Vagina (tissue), 2 donors: ENCODE measurements around the gene HEATR1.

ENCODE experiments used
- POLR2A ChIP-seq, 2 donors: fragments of 450-650 bp; IDR thresholded peaks; one replicate each; pipeline ENCODE4 v1.6.1; 2017; ENCODE audit warnings: antibody characterized with exemption in 2 of 2, mild to moderate bottlenecking in 2 of 2, moderate library complexity in 2 of 2
- POLR2AphosphoS5 ChIP-seq, 2 donors: sonication (generic); formaldehyde crosslinking; IDR thresholded peaks; one replicate each; pipeline ENCODE4 v1.9.0; 2017; ENCODE audit warnings: antibody characterized with exemption in 2 of 2, mild to moderate bottlenecking in 2 of 2, low read depth in 1 of 2; ENCODE audit not compliant: insufficient read depth in 1 of 2
- TF ChIP-seq, protein P1 (sequence below), 3 experiments: fragments of 450-650 bp in 2 of 3; fragments of 200-600 bp in 1 of 3; sonication (generic) in 1 of 3; IDR thresholded peaks; one replicate each; pipeline ENCODE4 v1.5.1; 2017 to 2019; ENCODE audit warnings: antibody characterized with exemption in 3 of 3, mild to moderate bottlenecking in 2 of 3, moderate library complexity in 2 of 3

DNA sequence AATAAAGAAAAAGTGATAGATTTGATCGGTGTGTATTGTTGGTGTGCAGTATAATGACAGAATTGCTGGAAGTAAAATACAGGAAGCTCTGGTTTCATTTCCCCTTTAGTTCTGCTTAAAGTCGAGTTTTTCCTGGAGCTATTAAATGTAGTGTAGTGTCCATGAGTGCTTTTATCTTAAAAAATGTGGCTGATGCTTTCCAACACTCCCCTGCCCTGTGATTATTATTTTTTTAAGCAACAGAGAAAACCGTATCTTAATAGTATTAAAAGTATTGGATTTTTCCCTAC is 79.5 kb downstream of the HEATR1 start:
- TF ChIP-seq, protein P1, sequence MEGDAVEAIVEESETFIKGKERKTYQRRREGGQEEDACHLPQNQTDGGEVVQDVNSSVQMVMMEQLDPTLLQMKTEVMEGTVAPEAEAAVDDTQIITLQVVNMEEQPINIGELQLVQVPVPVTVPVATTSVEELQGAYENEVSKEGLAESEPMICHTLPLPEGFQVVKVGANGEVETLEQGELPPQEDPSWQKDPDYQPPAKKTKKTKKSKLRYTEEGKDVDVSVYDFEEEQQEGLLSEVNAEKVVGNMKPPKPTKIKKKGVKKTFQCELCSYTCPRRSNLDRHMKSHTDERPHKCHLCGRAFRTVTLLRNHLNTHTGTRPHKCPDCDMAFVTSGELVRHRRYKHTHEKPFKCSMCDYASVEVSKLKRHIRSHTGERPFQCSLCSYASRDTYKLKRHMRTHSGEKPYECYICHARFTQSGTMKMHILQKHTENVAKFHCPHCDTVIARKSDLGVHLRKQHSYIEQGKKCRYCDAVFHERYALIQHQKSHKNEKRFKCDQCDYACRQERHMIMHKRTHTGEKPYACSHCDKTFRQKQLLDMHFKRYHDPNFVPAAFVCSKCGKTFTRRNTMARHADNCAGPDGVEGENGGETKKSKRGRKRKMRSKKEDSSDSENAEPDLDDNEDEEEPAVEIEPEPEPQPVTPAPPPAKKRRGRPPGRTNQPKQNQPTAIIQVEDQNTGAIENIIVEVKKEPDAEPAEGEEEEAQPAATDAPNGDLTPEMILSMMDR (IDR thresholded peaks at IDR 0.05), result no peak
- no peak for TF ChIP-seq POLR2A (IDR thresholded peaks at IDR 0.05)
- TF ChIP-seq POLR2AphosphoS5 (IDR thresholded peaks at IDR 0.05; ENCODE audit: insufficient read depth in 1 of 2, low read depth in 1 of 2), result no peak
